CD14-positive monocyte (primary cell): Measurements from ENCODE around the gene CTSH. TPM values are rescaled to one million over a fixed set of nuclear protein-coding genes. Genes with fewer than 3 reads are reported as not detected.

Source experiments
- DNase-seq, 3 donors: peaks; one replicate each; pipeline ENCODE4 v3.0.0-alpha.2; 2011 to 2022
- H2AFZ ChIP-seq: 2 replicates; pipeline ENCODE4 v1.6.0; 2012; ENCODE audit warnings: mild to moderate bottlenecking, low read depth, low read length, inconsistent platforms; ENCODE audit not compliant: insufficient read depth, poor library complexity, severe bottlenecking
- H3K27ac ChIP-seq, 2 donors: 1 replicate in 1 of 2; 2 replicates in 1 of 2; pipeline ENCODE4 v1.5.1; 2012 to 2013; ENCODE audit warnings: low read length in 2 of 2, control low read depth in 1 of 2, inconsistent platforms in 1 of 2, low read depth in 1 of 2, mild to moderate bottlenecking in 1 of 2
- H3K27me3 ChIP-seq, 2 donors: one replicate each; pipeline versions ENCODE4 v1.6.0 to v1.6.1; 2011 to 2013; ENCODE audit warnings: low read length in 2 of 2; ENCODE audit not compliant: control insufficient read depth in 2 of 2, insufficient read depth in 2 of 2
- H3K36me3 ChIP-seq, 2 donors: replicated peaks in 1 of 2; 1 replicate in 1 of 2; 2 replicates in 1 of 2; pipeline versions ENCODE4 v1.5.1 to v1.6.1; 2012 to 2013; ENCODE audit warnings: low read length in 2 of 2, control low read depth in 1 of 2, inconsistent platforms in 1 of 2, mild to moderate bottlenecking in 1 of 2; ENCODE audit not compliant: insufficient read depth in 2 of 2, control insufficient read depth in 1 of 2
- H3K4me1 ChIP-seq, 2 donors: 1 replicate in 1 of 2; 2 replicates in 1 of 2; pipeline versions ENCODE4 v1.5.1 to v1.6.1; 2012 to 2013; ENCODE audit warnings: low read length in 2 of 2, control low read depth in 1 of 2, inconsistent platforms in 1 of 2, mild to moderate bottlenecking in 1 of 2, moderate library complexity in 1 of 2; ENCODE audit not compliant: insufficient read depth in 2 of 2, control insufficient read depth in 1 of 2
- H3K4me2 ChIP-seq: replicated peaks from 2 replicates; pipeline ENCODE3; 2012; ENCODE audit warnings: low read length, moderate library complexity, mild to moderate bottlenecking; ENCODE audit not compliant: poor library complexity, severe bottlenecking; ENCODE audit errors: extremely low read depth
- H3K4me3 ChIP-seq, 3 experiments: fragments of 200-600 bp in 1 of 3; sonication (generic) in 1 of 3; replicated peaks in 1 of 3; 1 replicate in 2 of 3; 2 replicates in 1 of 3; pipeline ENCODE4 v1.5.1; 2011 to 2013; ENCODE audit warnings: low read length in 3 of 3, mild to moderate bottlenecking in 3 of 3, control low read depth in 2 of 3, low read depth in 2 of 3, inconsistent platforms in 1 of 3, moderate library complexity in 1 of 3
- H3K79me2 ChIP-seq: 2 replicates; pipeline ENCODE4 v1.6.0; 2012; ENCODE audit warnings: mild to moderate bottlenecking, control low read depth, inconsistent platforms, low read length, moderate library complexity; ENCODE audit not compliant: insufficient read depth
- H3K9ac ChIP-seq: 2 replicates; pipeline ENCODE4 v1.6.0; 2017; ENCODE audit warnings: low read length, mild to moderate bottlenecking; ENCODE audit not compliant: insufficient read depth, poor library complexity, severe bottlenecking
- H3K9me3 ChIP-seq, 2 donors: replicated peaks in 1 of 2; 1 replicate in 1 of 2; 2 replicates in 1 of 2; pipeline versions ENCODE4 v1.5.1 to v1.6.1; 2012 to 2013; ENCODE audit warnings: low read length in 2 of 2, control low read depth in 1 of 2; ENCODE audit not compliant: control insufficient read depth in 1 of 2, insufficient read depth in 1 of 2
- H4K20me1 ChIP-seq: 2 replicates; pipeline ENCODE4 v1.6.0; 2012; ENCODE audit warnings: mild to moderate bottlenecking, low read length, control low read depth, moderate library complexity; ENCODE audit not compliant: insufficient read depth
- H3K27ac Mint-ChIP-seq, 7 donors: one replicate each; pipeline ENCODE4 v1.8.0; 2020; ENCODE audit warnings: mild to moderate bottlenecking in 7 of 7, mixed read lengths in 7 of 7, moderate library complexity in 6 of 7, inconsistent platforms in 2 of 7
- H3K27me3 Mint-ChIP-seq, 3 donors: one replicate each; pipeline ENCODE4 v1.8.0; 2021 to 2022; ENCODE audit warnings: low read depth in 3 of 3, mild to moderate bottlenecking in 3 of 3, mixed read lengths in 3 of 3, moderate library complexity in 3 of 3, inconsistent platforms in 1 of 3
- H3K36me3 Mint-ChIP-seq, 2 donors: one replicate each; pipeline ENCODE4 v1.8.0; 2020; ENCODE audit warnings: mixed read lengths in 2 of 2, inconsistent platforms in 1 of 2, mild to moderate bottlenecking in 1 of 2
- H3K4me1 Mint-ChIP-seq: one replicate; pipeline ENCODE4 v1.8.0; 2020; ENCODE audit warnings: mild to moderate bottlenecking, mixed read lengths
- H3K4me3 Mint-ChIP-seq, 2 donors: one replicate each; pipeline ENCODE4 v1.8.0; 2020; ENCODE audit warnings: mild to moderate bottlenecking in 2 of 2, mixed read lengths in 2 of 2, moderate library complexity in 1 of 2
- H3K9me3 Mint-ChIP-seq, 7 donors: one replicate each; pipeline ENCODE4 v1.8.0; 2020 to 2022; ENCODE audit warnings: mixed read lengths in 7 of 7, mild to moderate bottlenecking in 6 of 7, moderate library complexity in 6 of 7, inconsistent platforms in 2 of 7
- CTCF ChIP-seq: fragments of 200-600 bp; IDR thresholded peaks from one replicate; pipeline ENCODE4 v1.8.0; 2022; ENCODE audit warnings: antibody characterized with exemption, mild to moderate bottlenecking
- WGBS: methylation state at CpG from one replicate; pipeline ENCODE4 v1.1.5; 2013; ENCODE audit warnings: missing lambda C conversion rate; ENCODE audit not compliant: insufficient coverage; 5-methylcytosine and 5-hydroxymethylcytosine counted together
- intact Hi-C, 2 donors: fragments of 100-400 bp; cut with micrococcal nuclease; formaldehyde crosslinking; loops; one replicate each; pipeline versions ENCODE4 v1.15.0 to v1.15.1; 2023
- polyA plus RNA-seq, 3 donors: library from polyadenylated mRNA; depleted of rRNA in 1 of 3; unstranded in 2 of 3; stranded (reverse) in 1 of 3; fragments of 300-500 nt in 2 of 3; fragments of >200 nt in 1 of 3; fragmentation: Illumina TruSeq in 2 of 3; gene quantifications; 1 replicate in 2 of 3; 2 replicates in 1 of 3; pipeline ENCODE4 v1.2.3, GENCODE V29; 2012 to 2021

Gene CTSH
- polyA plus RNA-seq, 3 donors = 555 to 884 (median 756) TPM

- DNase-seq = no peak
- H3K4me3 ChIP-seq = peak overlapping the region in 1 of 3 experiments; percentile 27
- H3K27me3 ChIP-seq = no peaks in the 10 kb centered on the region
- H4K20me1 ChIP-seq = peaks cover 72% of the 10 kb centered on the region
- H2AFZ ChIP-seq = no peak overlapping the region
- no peaks in the 10 kb centered on the region for H3K9me3 ChIP-seq
- H3K4me1 ChIP-seq = peaks cover 60 to 67% of the 10 kb centered on the region in 2 donors
- H3K27ac ChIP-seq = peak overlapping the region; percentile 44 to 68
- peaks cover 20 to 46% of the 10 kb centered on the region in 2 donors for H3K36me3 ChIP-seq
- 88% methylated on average over 7 of the region's 7 CpGs for WGBS
- peak overlapping the region; percentile 19 for H3K4me2 ChIP-seq
- Mint-ChIP-seq H3K4me3 (no peak overlapping the region), H3K4me1 (peaks cover 68% of the 10 kb centered on the region), H3K36me3 (peaks cover 48 to 69% of the 10 kb centered on the region in 2 donors), H3K27ac (peak overlapping the region; percentile 70 to 90 (median 79)), H3K27me3 (no peaks in the 10 kb centered on the region), H3K9me3 (no peaks in the 10 kb centered on the region)
- no peak overlapping the region for H3K9ac ChIP-seq
- peaks cover 32% of the 10 kb centered on the region for H3K79me2 ChIP-seq
- intact Hi-C loops = loop anchor here in 1 of 2 donors (5.0 kb wide), 2 partner anchors 97 to 272 kb away; no protein-coding TSS in a partner anchor
- no peak for TF ChIP-seq CTCF
Measured at GRCh38 chr15:78910271-78910670, 34.6 kb downstream of the CTSH start.

GRCh38 chr15:78909791-78910228 is 35.0 kb downstream of the CTSH start:
- Histone ChIP-seq H3K27ac (peak overlapping the region; percentile 2 to 68), H2AFZ (no peak overlapping the region), H3K9ac (no peak overlapping the region), H4K20me1 (peaks cover 76% of the 10 kb centered on the region), H3K79me2 (peaks cover 32% of the 10 kb centered on the region), H3K9me3 (no peaks in the 10 kb centered on the region), H3K36me3 (peaks cover 23 to 50% of the 10 kb centered on the region in 2 donors), H3K4me2 (no peak overlapping the region), H3K27me3 (no peaks in the 10 kb centered on the region), H3K4me3 (no peak overlapping the region), H3K4me1 (peaks cover 56 to 63% of the 10 kb centered on the region in 2 donors)
- TF ChIP-seq CTCF = peak; percentile 88
- 66% methylated on average over 5 of the region's 5 CpGs for WGBS
- no peak overlapping the region for H3K4me3 Mint-ChIP-seq
- peaks cover 63% of the 10 kb centered on the region for H3K4me1 Mint-ChIP-seq
- H3K27ac Mint-ChIP-seq = peak overlapping the region; percentile 70 to 90 (median 79)
- peak; percentile 27 to 56 (median 54) for DNase-seq
- H3K9me3 Mint-ChIP-seq = no peaks in the 10 kb centered on the region
- peaks cover 53 to 74% of the 10 kb centered on the region in 2 donors for H3K36me3 Mint-ChIP-seq
- H3K27me3 Mint-ChIP-seq = no peaks in the 10 kb centered on the region
- intact Hi-C loops = loop anchor here (2.0 to 5.0 kb wide), 5 partner anchors 92 to 272 kb away; no protein-coding TSS in a partner anchor
